Caco-2 (cell line): ENCODE measurements around the gene HDAC10. TPM values are rescaled to one million over a fixed set of nuclear protein-coding genes. Genes with fewer than 3 reads are reported as not detected.
A peak's percentile ranks its signal among the peaks of the same experiment; 100 is the strongest.
"Not testable (repeated sequence)": the region's sequence is repeated elsewhere in the genome, so short reads cannot be mapped to it uniquely, and the experiment has no call there.

ENCODE experiments used
- BruUV-seq: library from RNA; stranded (reverse); fragments of 400-500 nt; replicated peaks from 2 replicates; lab custom pipeline; 2021; lab: Mats Ljungman, UMichigan
- CTCF ChIA-PET: fragments of 300-600 bp; sonication (Branson Sonifier 250); formaldehyde crosslinking; loops from one replicate; lab custom pipeline; 2022; ENCODE audit warnings: antibody characterized with exemption; lab: Charles Lee
- POLR2A ChIA-PET: fragments of 300-600 bp; sonication (Branson Sonifier 250); formaldehyde crosslinking; loops from one replicate; lab custom pipeline; 2022; ENCODE audit warnings: antibody characterized with exemption; lab: Charles Lee
- DNase-seq, 2 experiments: peaks; one replicate each; pipeline versions ENCODE4 v3.0.0 to v3.0.0-alpha.2; 2020 to 2022
- H3K27me3 ChIP-seq: replicated peaks from 2 replicates; pipeline ENCODE4 v1.6.0; 2011; ENCODE audit warnings: low read length; ENCODE audit not compliant: control insufficient read depth, insufficient read depth
- H3K36me3 ChIP-seq: 2 replicates; pipeline ENCODE4 v1.5.1; 2011; ENCODE audit warnings: low read length; ENCODE audit not compliant: control insufficient read depth, insufficient read depth
- H3K4me1 ChIP-seq: fragments of 250-450 bp; sonication (Bioruptor Pico); 2 replicates; pipeline ENCODE4 v1.5.1; 2020; ENCODE audit warnings: mild to moderate bottlenecking
- H3K4me3 ChIP-seq: 2 replicates; pipeline ENCODE4 v1.5.1; 2011; ENCODE audit warnings: low read depth, mild to moderate bottlenecking, control low read depth, low read length
- H3K9me3 ChIP-seq: fragments of 250-450 bp; sonication (Bioruptor Pico); 2 replicates; pipeline ENCODE4 v1.5.1; 2020; ENCODE audit warnings: mild to moderate bottlenecking, moderate library complexity
- H3K27ac Mint-ChIP-seq: one replicate; pipeline ENCODE4 v1.8.0; 2022; ENCODE audit warnings: mixed read lengths; ENCODE audit not compliant: unreplicated experiment
- H3K27me3 Mint-ChIP-seq: one replicate; pipeline ENCODE4 v1.8.0; 2022; ENCODE audit warnings: mixed read lengths; ENCODE audit not compliant: insufficient read depth, unreplicated experiment
- H3K36me3 Mint-ChIP-seq: one replicate; pipeline ENCODE4 v1.8.0; 2022; ENCODE audit warnings: mild to moderate bottlenecking, mixed read lengths; ENCODE audit not compliant: insufficient read depth, unreplicated experiment
- H3K4me1 Mint-ChIP-seq: one replicate; pipeline ENCODE4 v1.8.0; 2022; ENCODE audit warnings: low read depth, mixed read lengths; ENCODE audit not compliant: unreplicated experiment
- H3K4me3 Mint-ChIP-seq: one replicate; pipeline ENCODE4 v1.8.0; 2022; ENCODE audit warnings: mild to moderate bottlenecking, moderate library complexity, mixed read lengths; ENCODE audit not compliant: unreplicated experiment
- H3K9me3 Mint-ChIP-seq: one replicate; pipeline ENCODE4 v1.8.0; 2022; ENCODE audit warnings: mixed read lengths; ENCODE audit not compliant: unreplicated experiment
- intact Hi-C: fragments of 100-400 bp; cut with micrococcal nuclease; formaldehyde crosslinking; loops from one replicate; pipeline ENCODE4 v1.10.0; 2022; ENCODE audit not compliant: unreplicated experiment
- total RNA-seq: library from RNA; stranded (reverse); gene quantifications from 2 replicates; pipeline ENCODE4 v1.2.3, GENCODE V29; 2022
- TF ChIP-seq, protein P1 (sequence below), 2 experiments: fragments of 200-600 bp in 1 of 2; IDR thresholded peaks; 1 replicate in 1 of 2; 2 replicates in 1 of 2; pipeline versions ENCODE4 v1.5.1 to v1.8.0; 2011 to 2022; ENCODE audit warnings: antibody characterized with exemption in 1 of 2, control low read depth in 1 of 2, inconsistent platforms in 1 of 2, low read depth in 1 of 2, low read length in 1 of 2, mild to moderate bottlenecking in 1 of 2, moderate library complexity in 1 of 2; ENCODE audit not compliant: insufficient read depth in 1 of 2, severe bottlenecking in 1 of 2, unreplicated experiment in 1 of 2

HDAC10 gene
- total RNA-seq, 1 experiment from 2014 or later = 63.5 TPM

DNA sequence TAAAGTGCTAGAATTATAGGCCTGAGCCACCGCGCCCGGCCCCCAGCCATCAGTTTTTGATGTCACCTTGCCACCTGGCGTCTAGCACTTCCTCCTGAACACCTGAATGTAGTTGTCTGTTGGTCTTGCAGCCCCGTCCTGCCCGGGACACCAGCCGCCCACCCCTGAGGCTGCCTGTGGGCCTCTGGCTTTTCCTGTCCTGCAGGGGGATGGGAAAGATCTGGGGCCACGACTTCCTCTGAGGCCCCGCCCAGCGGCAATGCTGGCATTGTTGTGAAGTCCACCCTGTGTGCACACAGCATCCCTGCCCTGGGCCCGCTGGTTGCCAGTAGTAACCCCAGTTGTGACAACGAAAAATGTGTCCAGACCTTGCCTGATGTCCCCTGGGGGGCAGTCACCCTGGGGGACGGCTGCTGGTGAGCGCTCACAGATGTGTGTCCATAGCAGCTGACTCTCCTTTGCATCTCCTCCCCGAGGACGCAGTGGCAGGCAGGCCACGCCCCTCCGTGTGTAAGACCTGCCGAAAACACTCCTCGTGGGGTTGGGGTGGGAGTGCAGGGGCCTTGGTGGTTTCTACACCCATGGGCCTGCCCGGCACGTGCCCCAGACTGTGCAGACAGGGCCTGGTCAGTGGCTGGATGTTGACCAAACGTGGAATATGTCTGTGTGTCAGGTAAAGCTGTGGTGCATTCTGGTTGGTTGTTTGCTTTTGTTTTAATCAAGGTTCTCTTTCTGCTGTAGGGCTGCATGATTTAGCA, 43.5 kb downstream of the HDAC10 start:
- peaks cover 47% of the 10 kb centered on the region for H3K36me3 Mint-ChIP-seq

DNA sequence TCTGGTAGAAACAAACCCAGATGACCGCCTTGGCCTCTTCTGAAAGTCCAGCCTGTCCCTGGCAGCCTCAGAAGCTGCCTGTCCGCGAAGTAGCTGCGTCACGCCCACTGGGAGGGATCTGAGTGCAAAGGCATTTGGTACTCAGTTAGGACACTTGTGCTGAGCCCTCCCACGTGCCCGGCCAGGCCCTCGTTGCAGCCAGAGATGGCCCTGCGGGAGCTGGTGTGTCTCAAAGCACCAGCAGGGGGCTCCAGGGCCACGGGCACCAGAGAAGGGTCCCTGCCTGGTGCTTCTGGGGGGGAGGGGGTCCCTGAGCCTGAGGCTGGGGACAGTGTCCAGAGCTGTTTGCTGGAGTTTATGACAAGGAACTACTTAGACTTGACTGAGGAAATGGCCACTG, 44.5 kb downstream of the HDAC10 start:
- Mint-ChIP-seq H3K9me3 (no peaks in the 10 kb centered on the region), H3K27ac (no peak overlapping the region), H3K4me1 (peaks cover 19% of the 10 kb centered on the region), H3K36me3 (peaks cover 47% of the 10 kb centered on the region), H3K27me3 (no peaks in the 10 kb centered on the region), H3K4me3 (no peak overlapping the region)
- BruUV-seq = no TSS peak
- H3K36me3 ChIP-seq = no peaks in the 10 kb centered on the region; the same call in 1 of the 2 replicates
- intact Hi-C loops = no loop called here
- TF ChIP-seq, protein P1, sequence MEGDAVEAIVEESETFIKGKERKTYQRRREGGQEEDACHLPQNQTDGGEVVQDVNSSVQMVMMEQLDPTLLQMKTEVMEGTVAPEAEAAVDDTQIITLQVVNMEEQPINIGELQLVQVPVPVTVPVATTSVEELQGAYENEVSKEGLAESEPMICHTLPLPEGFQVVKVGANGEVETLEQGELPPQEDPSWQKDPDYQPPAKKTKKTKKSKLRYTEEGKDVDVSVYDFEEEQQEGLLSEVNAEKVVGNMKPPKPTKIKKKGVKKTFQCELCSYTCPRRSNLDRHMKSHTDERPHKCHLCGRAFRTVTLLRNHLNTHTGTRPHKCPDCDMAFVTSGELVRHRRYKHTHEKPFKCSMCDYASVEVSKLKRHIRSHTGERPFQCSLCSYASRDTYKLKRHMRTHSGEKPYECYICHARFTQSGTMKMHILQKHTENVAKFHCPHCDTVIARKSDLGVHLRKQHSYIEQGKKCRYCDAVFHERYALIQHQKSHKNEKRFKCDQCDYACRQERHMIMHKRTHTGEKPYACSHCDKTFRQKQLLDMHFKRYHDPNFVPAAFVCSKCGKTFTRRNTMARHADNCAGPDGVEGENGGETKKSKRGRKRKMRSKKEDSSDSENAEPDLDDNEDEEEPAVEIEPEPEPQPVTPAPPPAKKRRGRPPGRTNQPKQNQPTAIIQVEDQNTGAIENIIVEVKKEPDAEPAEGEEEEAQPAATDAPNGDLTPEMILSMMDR (IDR thresholded peaks at IDR 0.05; ENCODE audit: insufficient read depth in 1 of 2, low read depth in 1 of 2, low read length in 1 of 2, severe bottlenecking in 1 of 2, unreplicated experiment in 1 of 2) = peak; percentile 27 to 49
- no peaks in the 10 kb centered on the region; the same call in 1 of the 2 replicates for H3K4me1 ChIP-seq
- CTCF ChIA-PET = interaction anchor here (0.6 kb wide), 1 partner anchor 8 kb away, joined by 6 read pairs; no protein-coding TSS in a partner anchor
- peak in 1 of 2 experiments; percentile 52 for DNase-seq
- H3K9me3 ChIP-seq = no peaks in the 10 kb centered on the region
- no peaks in the 10 kb centered on the region for H3K27me3 ChIP-seq
- POLR2A ChIA-PET = interaction anchor here (0.5 kb wide), 1 partner anchor 246 kb away, joined by 3 read pairs; no protein-coding TSS in a partner anchor
- no peak overlapping the region for H3K4me3 ChIP-seq

More for the DNA sequence above, 43.5 kb downstream of the HDAC10 start:
- H3K27me3 ChIP-seq = no peaks in the 10 kb centered on the region
- H3K4me1 ChIP-seq = no peaks in the 10 kb centered on the region; the same call in 1 of the 2 replicates
- no peak for DNase-seq
- TF ChIP-seq, protein P1 (IDR thresholded peaks at IDR 0.05; ENCODE audit: insufficient read depth in 1 of 2, low read depth in 1 of 2, low read length in 1 of 2, severe bottlenecking in 1 of 2, unreplicated experiment in 1 of 2) = no peak
- Mint-ChIP-seq H3K9me3 (no peaks in the 10 kb centered on the region), H3K4me1 (peaks cover 13% of the 10 kb centered on the region), H3K27ac (no peak overlapping the region), H3K27me3 (no peaks in the 10 kb centered on the region), H3K4me3 (no peak overlapping the region)
- BruUV-seq = no TSS peak
- CTCF ChIA-PET = interaction anchor here (0.6 kb wide), 1 partner anchor 48 kb away, joined by 3 read pairs; no protein-coding TSS in a partner anchor
- H3K36me3 ChIP-seq = no peaks in the 10 kb centered on the region; the same call in 1 of the 2 replicates
- intact Hi-C loops = no loop called here
- H3K4me3 ChIP-seq = no peak overlapping the region
- POLR2A ChIA-PET = no interaction called here
- no peaks in the 10 kb centered on the region for H3K9me3 ChIP-seq

DNA sequence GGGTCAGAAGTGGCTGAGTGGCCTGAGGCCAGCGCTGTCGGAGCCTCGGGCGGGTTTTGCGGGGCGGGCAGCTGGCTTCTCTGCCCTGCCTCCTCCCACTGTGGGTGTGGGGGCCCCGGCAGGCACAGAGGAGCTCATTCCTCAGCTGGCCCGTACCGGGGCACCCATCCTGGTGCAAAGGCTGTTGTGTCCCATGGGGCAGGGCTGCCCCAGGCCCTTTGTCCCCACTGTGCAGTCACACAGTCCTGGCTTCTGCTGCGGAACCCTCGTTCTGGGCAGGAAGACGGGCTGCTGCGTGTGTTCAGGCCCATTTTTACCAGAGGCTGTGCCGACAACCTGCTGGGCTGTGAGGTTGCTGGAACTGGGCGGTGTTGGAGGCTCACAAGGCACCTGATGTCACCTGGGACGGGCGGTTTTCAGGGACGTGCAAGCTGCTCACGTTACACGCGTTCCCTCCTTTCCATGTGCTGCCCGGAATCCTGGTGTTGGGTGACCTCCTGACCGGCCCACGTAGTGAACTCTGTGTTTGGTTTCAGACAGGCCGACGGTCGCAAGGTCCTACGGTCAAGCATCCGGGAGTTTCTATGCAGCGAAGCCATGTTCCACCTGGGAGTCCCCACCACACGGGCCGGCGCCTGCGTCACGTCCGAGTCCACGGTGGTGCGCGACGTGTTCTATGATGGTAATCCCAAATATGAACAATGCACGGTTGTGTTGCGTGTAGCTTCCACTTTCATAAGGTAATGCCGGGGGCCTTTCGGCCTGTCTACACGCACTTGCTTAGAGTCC, 45.1 kb downstream of the HDAC10 start:
- no peaks in the 10 kb centered on the region; the same call in 1 of the 2 replicates for H3K36me3 ChIP-seq
- no peaks in the 10 kb centered on the region for H3K9me3 ChIP-seq
- TF ChIP-seq, protein P1 (IDR thresholded peaks at IDR 0.05; ENCODE audit: insufficient read depth in 1 of 2, low read depth in 1 of 2, low read length in 1 of 2, severe bottlenecking in 1 of 2, unreplicated experiment in 1 of 2) = no peak
- ChIA-PET CTCF (interaction anchor here (0.6 kb wide), 1 partner anchor 9 kb away, joined by 6 read pairs; no protein-coding TSS in a partner anchor), POLR2A (interaction anchor here (0.5 kb wide), 1 partner anchor 246 kb away, joined by 3 read pairs; no protein-coding TSS in a partner anchor)
- intact Hi-C loops = no loop called here
- H3K36me3 Mint-ChIP-seq = peaks cover 43% of the 10 kb centered on the region
- peaks cover 19% of the 10 kb centered on the region for H3K4me1 Mint-ChIP-seq
- no peaks in the 10 kb centered on the region for H3K9me3 Mint-ChIP-seq
- no peaks in the 10 kb centered on the region for H3K27me3 ChIP-seq
- H3K4me3 Mint-ChIP-seq = no peak overlapping the region
- BruUV-seq = no TSS peak
- H3K4me3 ChIP-seq = no peak overlapping the region
- DNase-seq = no peak
- no peaks in the 10 kb centered on the region; the same call in 1 of the 2 replicates for H3K4me1 ChIP-seq
- no peak overlapping the region for H3K27ac Mint-ChIP-seq
- H3K27me3 Mint-ChIP-seq = no peaks in the 10 kb centered on the region

DNA sequence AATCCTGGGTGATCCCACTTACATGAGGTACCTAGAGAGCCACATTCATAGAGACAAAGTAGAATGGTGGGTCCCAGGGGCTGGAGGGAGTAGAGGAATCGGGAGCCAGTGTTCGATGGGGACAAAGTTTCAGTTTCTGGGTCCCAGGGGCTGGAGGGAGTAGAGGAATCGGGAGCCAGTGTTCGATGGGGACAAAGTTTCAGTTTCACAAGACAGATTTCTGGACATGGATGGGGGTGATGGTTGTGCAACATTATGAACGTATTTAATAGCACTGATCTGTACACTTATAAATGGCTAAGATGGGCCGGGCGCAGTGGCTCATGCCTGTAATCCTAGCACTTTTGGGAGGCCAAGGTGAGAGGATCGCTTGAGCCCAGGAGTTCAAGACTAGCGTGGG, 46.1 kb downstream of the HDAC10 start:
- H3K9me3 Mint-ChIP-seq, CTCF ChIA-PET, intact Hi-C loops: not testable (repeated sequence)

More for the DNA sequence above, 46.1 kb downstream of the HDAC10 start:
- BruUV-seq, H3K27me3 ChIP-seq, H3K27me3 Mint-ChIP-seq, H3K36me3 ChIP-seq, H3K4me3 ChIP-seq, H3K27ac Mint-ChIP-seq, H3K4me1 ChIP-seq, H3K4me3 Mint-ChIP-seq, DNase-seq, POLR2A ChIA-PET, H3K9me3 ChIP-seq: not testable (repeated sequence)
- H3K36me3 Mint-ChIP-seq = peaks cover 33% of the 10 kb centered on the region
- H3K4me1 Mint-ChIP-seq = peaks cover 17% of the 10 kb centered on the region
